Muscle layer of colon (tissue), 2 donors: ENCODE results near the gene ZMIZ1.

Source experiments
- H3K27ac ChIP-seq: one replicate; pipeline ENCODE4 v1.7.0; 2013; ENCODE audit warnings: low read depth, mild to moderate bottlenecking, low read length, moderate library complexity
- H3K27me3 ChIP-seq, 2 donors: one replicate each; pipeline ENCODE4 v1.7.0; 2013; ENCODE audit warnings: low read length in 2 of 2, mild to moderate bottlenecking in 2 of 2; ENCODE audit not compliant: insufficient read depth in 2 of 2, control insufficient read depth in 1 of 2
- H3K36me3 ChIP-seq: one replicate; pipeline ENCODE4 v1.7.0; 2013; ENCODE audit warnings: mild to moderate bottlenecking, low read length; ENCODE audit not compliant: insufficient read depth
- H3K4me1 ChIP-seq: one replicate; pipeline ENCODE4 v1.7.0; 2013; ENCODE audit warnings: mild to moderate bottlenecking, low read length; ENCODE audit not compliant: insufficient read depth
- H3K4me3 ChIP-seq, 2 donors: one replicate each; pipeline ENCODE4 v1.7.0; 2013; ENCODE audit warnings: low read length in 2 of 2, low read depth in 1 of 2, mild to moderate bottlenecking in 1 of 2, moderate library complexity in 1 of 2
- H3K9ac ChIP-seq: one replicate; pipeline ENCODE4 v1.7.0; 2013; ENCODE audit warnings: low read length
- H3K9me3 ChIP-seq: one replicate; pipeline ENCODE4 v1.7.0; 2013; ENCODE audit warnings: mild to moderate bottlenecking, low read length
- donor health status: abdominal sarcoma.
- donor health status: Adenocarcinoma of cecum.

Gene ZMIZ1

GRCh38 chr10:79081353-79082034, 12.7 kb downstream of the ZMIZ1 start:
- Histone ChIP-seq H3K9ac (no peak overlapping the region), H3K4me1 (peaks cover 99% of the 10 kb centered on the region), H3K27me3 (no peaks in the 10 kb centered on the region), H3K36me3 (no peaks in the 10 kb centered on the region), H3K4me3 (no peak overlapping the region), H3K27ac (peak overlapping the region; percentile 28), H3K9me3 (no peaks in the 10 kb centered on the region)

- H3K36me3 ChIP-seq, result no peaks in the 10 kb centered on the region
- H3K27ac ChIP-seq, result no peak overlapping the region
- peaks cover 95% of the 10 kb centered on the region for H3K4me1 ChIP-seq
- H3K9ac ChIP-seq, result no peak overlapping the region
- no peak overlapping the region for H3K4me3 ChIP-seq
- H3K27me3 ChIP-seq, result no peaks in the 10 kb centered on the region
- no peaks in the 10 kb centered on the region for H3K9me3 ChIP-seq
Observed at GRCh38 chr10:79082035-79082373, 13.2 kb downstream of the ZMIZ1 start.

GRCh38 chr10:79082631-79083596, 14.1 kb downstream of the ZMIZ1 start:
- H3K27ac ChIP-seq, result peak overlapping the region; percentile 23
- H3K4me3 ChIP-seq, result no peak overlapping the region
- H3K36me3 ChIP-seq, result no peaks in the 10 kb centered on the region
- peaks cover 96% of the 10 kb centered on the region for H3K4me1 ChIP-seq
- no peaks in the 10 kb centered on the region for H3K9me3 ChIP-seq
- no peaks in the 10 kb centered on the region for H3K27me3 ChIP-seq
- H3K9ac ChIP-seq, result peak overlapping the region; percentile 15

GRCh38 chr10:79084012-79084971, 15.5 kb downstream of the ZMIZ1 start:
- Histone ChIP-seq H3K4me3 (peak overlapping the region in 1 of 2 donors; percentile 0), H3K9ac (peak overlapping the region; percentile 15)

GRCh38 chr10:79084972-79085597, 16.3 kb downstream of the ZMIZ1 start:
- no peaks in the 10 kb centered on the region for H3K36me3 ChIP-seq
- H3K4me1 ChIP-seq, result peaks cover 86% of the 10 kb centered on the region
- no peak overlapping the region for H3K4me3 ChIP-seq
- H3K9me3 ChIP-seq, result no peaks in the 10 kb centered on the region
- H3K27ac ChIP-seq, result peak overlapping the region; percentile 41
- H3K27me3 ChIP-seq, result no peaks in the 10 kb centered on the region
- no peak overlapping the region for H3K9ac ChIP-seq

More at GRCh38 chr10:79084012-79084971, 15.5 kb downstream of the ZMIZ1 start:
- Histone ChIP-seq H3K27me3 (no peaks in the 10 kb centered on the region), H3K27ac (peak overlapping the region; percentile 41), H3K4me1 (peaks cover 90% of the 10 kb centered on the region), H3K9me3 (no peaks in the 10 kb centered on the region), H3K36me3 (no peaks in the 10 kb centered on the region)

- Histone ChIP-seq H3K9me3 (no peaks in the 10 kb centered on the region), H3K27me3 (no peaks in the 10 kb centered on the region), H3K36me3 (no peaks in the 10 kb centered on the region), H3K27ac (no peak overlapping the region), H3K9ac (no peak overlapping the region), H3K4me1 (peaks cover 85% of the 10 kb centered on the region), H3K4me3 (no peak overlapping the region)
Observed at GRCh38 chr10:79086822-79087221, 18.1 kb downstream of the ZMIZ1 start.

GRCh38 chr10:79087721-79088120, 19.0 kb downstream of the ZMIZ1 start:
- Histone ChIP-seq H3K36me3 (no peaks in the 10 kb centered on the region), H3K27ac (no peak overlapping the region), H3K9ac (no peak overlapping the region), H3K9me3 (no peaks in the 10 kb centered on the region), H3K4me3 (no peak overlapping the region), H3K27me3 (no peaks in the 10 kb centered on the region), H3K4me1 (peaks cover 84% of the 10 kb centered on the region)

- no peaks in the 10 kb centered on the region for H3K9me3 ChIP-seq
- H3K36me3 ChIP-seq, result no peaks in the 10 kb centered on the region
- no peak overlapping the region for H3K4me3 ChIP-seq
- peaks cover 81% of the 10 kb centered on the region for H3K4me1 ChIP-seq
- no peak overlapping the region for H3K27ac ChIP-seq
- H3K27me3 ChIP-seq, result no peaks in the 10 kb centered on the region
- H3K9ac ChIP-seq, result no peak overlapping the region
Observed at GRCh38 chr10:79088176-79088575, 19.4 kb downstream of the ZMIZ1 start.

GRCh38 chr10:79088613-79089355, 20.0 kb downstream of the ZMIZ1 start:
- H3K36me3 ChIP-seq, result no peaks in the 10 kb centered on the region
- H3K9me3 ChIP-seq, result no peaks in the 10 kb centered on the region
- no peak overlapping the region for H3K27ac ChIP-seq
- H3K27me3 ChIP-seq, result no peaks in the 10 kb centered on the region
- H3K4me1 ChIP-seq, result peaks cover 79% of the 10 kb centered on the region
- H3K9ac ChIP-seq, result no peak overlapping the region
- no peak overlapping the region for H3K4me3 ChIP-seq

GRCh38 chr10:79089632-79090031, 20.9 kb downstream of the ZMIZ1 start:
- H3K4me1 ChIP-seq, result peaks cover 79% of the 10 kb centered on the region
- H3K9ac ChIP-seq, result no peak overlapping the region
- H3K4me3 ChIP-seq, result no peak overlapping the region
- H3K36me3 ChIP-seq, result no peaks in the 10 kb centered on the region
- H3K9me3 ChIP-seq, result no peaks in the 10 kb centered on the region
- H3K27me3 ChIP-seq, result no peaks in the 10 kb centered on the region
- peak overlapping the region; percentile 4 for H3K27ac ChIP-seq
